AG04450 (cell line): Measurements from ENCODE around the gene SLC6A11. TPM values are rescaled to one million over a fixed set of nuclear protein-coding genes. Genes with fewer than 3 reads are reported as not detected.

ENCODE experiments used
- CTCF ChIA-PET: fragments of 300-600, 350-600 bp; formaldehyde crosslinking; extraction: SDS; loops from one replicate; lab custom pipeline; 2022; ENCODE audit warnings: antibody characterized with exemption, inconsistent platforms; lab: Charles Lee
- POLR2A ChIA-PET: fragments of 350-600 bp; formaldehyde crosslinking; extraction: SDS; loops from one replicate; lab custom pipeline; 2021; ENCODE audit warnings: antibody characterized with exemption, inconsistent platforms; lab: Yijun Ruan, JAX
- DNase-seq: peaks from one replicate; pipeline ENCODE4 v3.0.0-alpha.2; 2011; ENCODE audit warnings: low read depth, low spot score
- H3K27ac ChIP-seq: one replicate; pipeline ENCODE4 v1.5.1; 2012; ENCODE audit warnings: low read depth, low read length, control low read depth
- H3K27me3 ChIP-seq: one replicate; pipeline ENCODE4 v1.6.0; 2012; ENCODE audit warnings: low read length; ENCODE audit not compliant: control insufficient read depth, insufficient read depth
- H3K4me3 ChIP-seq: 2 replicates; pipeline ENCODE4 v1.5.1; 2011; ENCODE audit warnings: mild to moderate bottlenecking, low read depth, low read length, control low read depth
- H3K9me3 ChIP-seq: 2 replicates; pipeline ENCODE4 v1.5.1; 2012; ENCODE audit warnings: low read length; ENCODE audit not compliant: control insufficient read depth, insufficient read depth
- polyA plus RNA-seq: library from polyadenylated mRNA; depleted of rRNA; stranded (reverse); fragments of >200 nt; gene quantifications from 2 replicates; pipeline ENCODE4 v1.2.3, GENCODE V29; 2011
- TF ChIP-seq, protein P1 (sequence below): IDR thresholded peaks from 2 replicates; pipeline ENCODE4 v1.5.1; 2011; ENCODE audit warnings: low read depth, low read length, control low read depth, inconsistent platforms

SLC6A11 gene
- polyA plus RNA-seq, 1 experiment: not detected

- POLR2A ChIA-PET: no interaction called here
- Histone ChIP-seq H3K27me3 (peaks cover 14% of the 10 kb centered on the region), H3K27ac (no peak overlapping the region), H3K4me3 (no peak overlapping the region), H3K9me3 (no peaks in the 10 kb centered on the region)
- DNase-seq: no peak
- TF ChIP-seq, protein P1, sequence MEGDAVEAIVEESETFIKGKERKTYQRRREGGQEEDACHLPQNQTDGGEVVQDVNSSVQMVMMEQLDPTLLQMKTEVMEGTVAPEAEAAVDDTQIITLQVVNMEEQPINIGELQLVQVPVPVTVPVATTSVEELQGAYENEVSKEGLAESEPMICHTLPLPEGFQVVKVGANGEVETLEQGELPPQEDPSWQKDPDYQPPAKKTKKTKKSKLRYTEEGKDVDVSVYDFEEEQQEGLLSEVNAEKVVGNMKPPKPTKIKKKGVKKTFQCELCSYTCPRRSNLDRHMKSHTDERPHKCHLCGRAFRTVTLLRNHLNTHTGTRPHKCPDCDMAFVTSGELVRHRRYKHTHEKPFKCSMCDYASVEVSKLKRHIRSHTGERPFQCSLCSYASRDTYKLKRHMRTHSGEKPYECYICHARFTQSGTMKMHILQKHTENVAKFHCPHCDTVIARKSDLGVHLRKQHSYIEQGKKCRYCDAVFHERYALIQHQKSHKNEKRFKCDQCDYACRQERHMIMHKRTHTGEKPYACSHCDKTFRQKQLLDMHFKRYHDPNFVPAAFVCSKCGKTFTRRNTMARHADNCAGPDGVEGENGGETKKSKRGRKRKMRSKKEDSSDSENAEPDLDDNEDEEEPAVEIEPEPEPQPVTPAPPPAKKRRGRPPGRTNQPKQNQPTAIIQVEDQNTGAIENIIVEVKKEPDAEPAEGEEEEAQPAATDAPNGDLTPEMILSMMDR: no peak
- CTCF ChIA-PET: interaction anchor here (1.6 to 2.7 kb wide), 5 partner anchors 15 to 223 kb away, joined by 4 to 10 read pairs (median 8); no protein-coding TSS in a partner anchor
Measured at GRCh38 chr3:10981961-10982360, 165.9 kb downstream of the SLC6A11 start.

- H3K27me3 ChIP-seq: peaks cover 16% of the 10 kb centered on the region
- H3K9me3 ChIP-seq: no peaks in the 10 kb centered on the region
- POLR2A ChIA-PET: no interaction called here
- CTCF ChIA-PET: interaction anchor here (0.6 to 2.7 kb wide), 11 partner anchors 11 to 224 kb away, joined by 3 to 10 read pairs (median 4); no protein-coding TSS in a partner anchor
- no peak overlapping the region for H3K4me3 ChIP-seq
- TF ChIP-seq, protein P1: no peak
- H3K27ac ChIP-seq: no peak overlapping the region
- no peak for DNase-seq
Measured at GRCh38 chr3:10982782-10983181, 166.8 kb downstream of the SLC6A11 start.

- ChIA-PET CTCF (interaction anchor here (0.6 to 2.7 kb wide), 11 partner anchors 11 to 225 kb away, joined by 3 to 10 read pairs (median 4); no protein-coding TSS in a partner anchor), POLR2A (no interaction called here)
- TF ChIP-seq, protein P1: peak; percentile 87
- no peak overlapping the region for H3K4me3 ChIP-seq
- no peak for DNase-seq
- H3K9me3 ChIP-seq: no peaks in the 10 kb centered on the region
- H3K27me3 ChIP-seq: peaks cover 16% of the 10 kb centered on the region
- H3K27ac ChIP-seq: no peak overlapping the region
Measured at GRCh38 chr3:10983219-10983916, 167.3 kb downstream of the SLC6A11 start.

DNA sequence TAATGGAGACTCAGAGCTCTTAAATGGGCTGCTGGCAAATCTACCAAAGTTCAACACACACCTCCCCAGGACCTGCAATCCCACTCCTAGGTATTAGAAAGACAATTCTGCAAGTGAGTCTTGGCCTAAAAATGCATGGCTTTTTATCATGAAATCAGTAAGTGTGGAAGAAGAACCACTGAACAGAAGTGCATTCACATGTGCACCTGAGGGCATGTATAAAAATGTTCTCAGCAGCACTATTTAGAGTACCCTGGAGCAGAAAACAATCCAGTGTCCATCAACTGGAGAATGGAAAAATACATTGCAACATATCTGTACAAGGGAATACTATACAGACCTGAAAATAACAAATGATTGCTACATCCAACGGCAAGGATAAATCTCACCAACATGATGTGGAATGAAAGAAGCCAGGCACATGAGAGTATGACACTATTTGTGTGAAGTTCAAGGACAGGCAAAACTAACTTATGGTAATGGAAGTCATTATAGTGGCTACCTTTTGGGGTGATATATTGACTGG, 168.4 kb downstream of the SLC6A11 start:
- Histone ChIP-seq H3K9me3 (no peaks in the 10 kb centered on the region), H3K4me3 (no peak overlapping the region), H3K27ac (no peak overlapping the region), H3K27me3 (peaks cover 16% of the 10 kb centered on the region)
- ChIA-PET POLR2A (no interaction called here), CTCF (interaction anchor here (1.0 kb wide), 1 partner anchor 12 kb away, joined by 3 read pairs; no protein-coding TSS in a partner anchor)
- no peak for DNase-seq
- TF ChIP-seq, protein P1: no peak

DNA sequence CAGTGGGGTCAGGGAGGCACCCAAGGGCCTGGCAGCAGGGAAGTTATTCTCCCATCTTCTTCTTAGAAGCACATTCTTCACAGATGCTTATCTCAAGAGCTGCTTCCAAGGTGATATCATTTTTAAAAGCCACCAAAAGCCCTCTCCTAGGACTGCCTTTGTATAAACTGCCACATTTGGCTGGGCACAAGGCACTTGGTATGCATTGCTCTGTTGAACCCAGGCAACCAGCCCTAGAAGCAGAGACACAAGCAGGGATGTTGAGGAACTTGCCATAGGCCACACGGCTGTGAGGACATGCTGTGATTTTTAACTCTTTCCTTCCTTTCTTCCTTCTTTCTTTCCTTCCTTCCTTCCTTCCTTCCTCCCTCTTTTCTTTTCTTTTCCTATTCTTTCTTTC, 169.2 kb downstream of the SLC6A11 start:
- ChIA-PET POLR2A (no interaction called here), CTCF (interaction anchor here (1.0 kb wide), 1 partner anchor 11 kb away, joined by 3 read pairs; no protein-coding TSS in a partner anchor)
- Histone ChIP-seq H3K4me3 (no peak overlapping the region), H3K27me3 (peaks cover 22% of the 10 kb centered on the region), H3K27ac (no peak overlapping the region), H3K9me3 (no peaks in the 10 kb centered on the region)
- TF ChIP-seq, protein P1: no peak
- DNase-seq: no peak
